Stimulated activated CD4-positive, alpha-beta T cell treated with anti-CD3 and anti-CD28 coated beads, Interleukin-4, amount 100 ng/mL, for 48 hours (primary cell): ENCODE results near the gene FAM131C.
"Not testable (repeated sequence)": the region's sequence is repeated elsewhere in the genome, so short reads cannot be mapped to it uniquely, and the experiment has no call there.

Experiments used
- DNase-seq, 2 donors: peaks; one replicate each; pipeline ENCODE4 v3.0.0-alpha.2; 2020; ENCODE audit warnings: low read depth in 2 of 2

Gene FAM131C

GRCh38 chr1:16076865-16077238, 3.4 kb upstream of the FAM131C start:
- no peak for DNase-seq

DNA sequence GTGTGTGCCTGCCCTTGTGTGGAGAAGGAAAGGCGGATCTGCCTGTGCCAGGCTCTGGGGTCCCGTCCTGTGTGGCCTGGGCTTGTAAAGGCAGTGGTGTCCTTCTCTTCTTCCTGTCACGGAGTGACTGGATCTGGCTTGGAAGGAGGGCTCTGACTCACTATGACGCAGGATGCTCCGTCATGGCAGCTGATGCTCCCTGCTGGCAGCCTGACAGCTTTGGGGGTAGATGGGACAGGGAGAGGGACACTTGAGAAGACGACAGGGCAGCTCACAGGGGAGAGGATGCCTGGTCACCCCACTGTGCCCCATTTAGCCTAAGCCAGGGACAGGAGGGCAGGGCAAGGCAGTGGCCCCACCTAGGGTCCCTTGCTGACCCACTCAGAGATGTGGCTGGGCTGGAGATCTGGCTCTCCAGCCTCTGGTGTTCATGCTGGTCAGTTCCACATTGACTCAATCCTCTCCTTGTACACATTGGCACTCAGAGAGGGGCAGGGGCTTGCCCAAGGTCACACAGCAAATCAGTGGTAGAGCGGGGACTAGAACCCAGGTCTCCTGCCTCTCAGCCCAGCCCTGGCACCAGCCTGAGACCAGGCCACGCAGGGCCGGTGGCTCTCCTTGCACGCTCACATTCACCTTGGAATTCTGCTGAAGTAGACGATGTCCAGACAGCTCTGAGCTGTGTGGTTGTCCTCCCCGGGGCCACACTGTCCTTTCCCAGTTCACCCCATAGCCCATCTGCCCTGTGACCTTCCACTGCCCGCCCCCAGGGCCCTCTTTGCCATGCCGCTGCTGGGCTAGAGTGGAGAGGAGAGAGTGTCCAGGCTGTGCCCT, 2.8 kb upstream of the FAM131C start:
- DNase-seq: no peak

DNA sequence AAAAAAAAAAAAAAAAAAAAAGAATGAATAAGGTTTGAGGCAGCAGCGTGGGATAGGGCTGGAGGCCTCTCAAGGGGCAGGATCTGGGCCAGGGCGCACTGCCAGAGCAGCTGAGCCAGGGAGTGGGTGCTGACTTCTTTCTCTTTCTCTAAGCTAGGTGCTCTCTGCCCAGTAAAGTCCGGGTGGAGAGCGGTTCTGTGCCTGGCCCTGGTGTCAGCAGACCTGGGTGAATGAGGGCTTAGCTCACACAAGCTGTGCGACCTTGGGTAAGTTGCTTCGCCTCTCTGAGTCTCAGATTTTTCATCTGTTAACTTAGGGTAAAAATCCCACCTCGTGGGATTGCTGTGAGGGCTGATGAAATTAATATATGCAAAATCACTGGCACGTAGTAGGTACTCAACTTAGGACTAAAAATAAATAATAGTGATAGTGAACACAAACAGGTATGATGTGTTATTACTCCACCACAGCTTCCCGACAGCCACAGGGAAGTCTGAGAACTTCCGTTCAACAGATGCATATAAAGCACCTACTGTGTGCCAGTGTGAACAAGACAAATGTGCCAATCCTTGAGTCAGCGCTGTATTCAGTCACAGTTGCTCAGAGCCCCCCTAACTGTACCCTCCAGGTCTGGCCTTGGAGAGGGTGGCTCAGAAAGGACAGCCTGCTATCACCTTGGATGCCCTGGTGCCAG, 2.0 kb upstream of the FAM131C start:
- DNase-seq: no peak

- no peak for DNase-seq
These were observed 766 bp upstream of the FAM131C start for GRCh38 chr1:16074217-16074616.

- DNase-seq: no peak
These were observed 601 bp downstream of the FAM131C start for GRCh38 chr1:16072616-16073484.

DNA sequence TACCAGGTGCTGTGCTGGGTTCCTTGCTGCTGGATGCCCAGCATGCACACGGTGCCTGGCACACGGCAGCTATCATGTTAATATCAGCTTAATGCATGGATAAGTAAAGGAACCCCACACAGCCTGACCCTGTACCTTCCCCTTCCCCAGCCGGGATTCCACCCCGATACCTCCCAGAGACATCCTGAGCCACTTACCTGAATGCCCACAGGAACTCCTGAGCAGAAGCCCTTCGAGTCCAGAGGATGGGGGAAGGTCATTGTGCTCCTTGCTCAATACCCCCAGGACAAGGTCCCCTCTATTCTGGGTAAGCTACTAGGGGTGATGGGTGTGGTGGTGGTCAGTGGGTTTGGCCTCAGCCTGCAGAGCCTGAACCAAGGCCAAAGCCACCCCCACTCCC, 1.4 kb downstream of the FAM131C start:
- no peak for DNase-seq

DNA sequence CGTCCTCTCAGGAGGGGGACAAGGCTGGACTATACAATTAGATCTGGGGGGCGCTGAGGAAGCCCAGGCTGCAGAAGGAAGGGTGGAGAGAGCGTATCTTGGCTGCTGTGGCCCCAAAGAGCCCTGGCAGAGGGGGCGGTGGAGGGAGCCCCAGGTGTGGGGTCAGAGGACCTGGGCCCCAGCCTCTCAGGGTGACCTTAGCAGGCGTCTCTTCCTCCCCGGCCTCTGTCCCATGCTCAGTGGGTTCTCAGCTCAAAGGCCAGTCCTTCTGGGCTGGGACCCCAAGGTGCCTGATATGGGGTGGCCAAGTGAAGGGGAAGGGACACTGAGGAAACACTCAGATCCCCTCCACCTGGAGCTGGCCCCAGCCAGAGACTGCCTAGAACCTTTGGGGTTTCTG, 1.8 kb downstream of the FAM131C start:
- DNase-seq: no peak

GRCh38 chr1:16070640-16071355, 2.7 kb downstream of the FAM131C start:
- DNase-seq: no peak

- no peak for DNase-seq
These were observed 4.8 kb downstream of the FAM131C start for GRCh38 chr1:16068356-16069270.

DNA sequence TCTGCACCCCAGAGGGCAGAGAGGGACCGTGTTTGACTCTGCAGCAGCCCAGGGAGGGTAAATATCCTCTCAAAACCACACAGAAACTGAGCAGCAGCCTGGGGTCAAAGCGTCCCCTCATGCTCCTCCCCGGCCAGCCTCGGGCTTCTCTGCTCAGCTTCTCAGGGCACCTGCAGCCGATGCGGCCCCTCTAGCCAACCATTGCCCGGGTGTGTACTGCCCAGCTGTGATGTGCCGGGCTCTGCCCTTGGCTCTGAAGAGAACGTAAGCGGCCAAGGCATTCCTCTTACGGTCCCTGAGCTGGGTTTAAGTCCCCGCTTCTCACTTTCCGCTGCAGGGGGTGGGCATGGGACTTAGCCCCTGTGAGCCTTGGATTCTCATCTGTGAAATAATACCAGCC, 5.5 kb downstream of the FAM131C start:
- no peak for DNase-seq

DNA sequence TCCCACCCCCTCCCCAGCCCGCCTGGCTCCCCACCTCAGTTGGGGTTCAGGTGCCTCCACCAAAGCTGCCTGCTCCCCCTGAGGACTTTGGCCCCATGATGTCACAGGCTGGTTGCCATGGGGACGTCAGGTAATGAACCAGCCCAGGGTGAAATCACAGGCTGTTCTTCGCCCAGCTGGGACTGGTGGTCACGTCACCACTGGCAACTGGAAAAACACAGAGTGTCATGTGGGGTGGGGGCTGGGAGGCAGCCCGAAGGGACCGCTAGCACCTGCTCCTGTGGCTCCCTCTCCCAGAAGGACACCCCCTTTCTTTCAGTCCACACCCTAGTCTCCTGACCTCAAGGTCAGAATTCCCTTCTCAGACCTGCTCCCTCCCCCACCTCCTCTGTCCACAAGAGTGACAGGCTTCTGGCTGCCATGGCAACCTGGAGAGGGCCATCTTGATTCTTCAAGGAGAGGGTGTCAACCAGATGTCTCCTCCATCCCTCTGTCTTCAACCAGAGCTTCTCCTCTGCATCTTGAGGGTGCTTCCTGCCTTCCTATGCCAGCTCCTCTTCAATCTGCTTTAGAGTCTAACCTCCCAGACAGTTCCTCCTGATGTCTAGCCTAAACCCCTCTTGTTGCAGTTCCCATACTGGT, 6.2 kb downstream of the FAM131C start:
- DNase-seq: no peak

DNA sequence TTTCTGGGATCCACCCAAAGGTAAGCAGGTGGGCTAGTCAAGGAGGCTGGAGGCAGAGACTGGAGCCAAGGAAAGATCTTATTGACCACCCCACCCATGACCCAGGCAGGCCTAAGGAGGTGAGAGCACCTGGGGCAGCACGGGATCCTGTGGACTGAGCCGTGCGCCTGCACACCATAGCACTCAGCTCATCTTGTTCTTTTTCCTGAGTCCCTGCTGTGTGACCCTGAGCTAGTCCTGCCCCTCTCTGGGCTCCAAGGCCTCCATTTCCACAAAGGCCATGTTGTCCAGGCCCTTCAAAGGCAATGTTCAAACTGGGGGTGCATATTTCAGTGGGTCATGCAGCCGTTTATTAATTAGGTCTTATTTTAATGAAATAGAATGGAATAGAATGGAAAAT, 7.2 kb downstream of the FAM131C start:
- no peak for DNase-seq

- no peak for DNase-seq
These were observed 8.2 kb downstream of the FAM131C start for GRCh38 chr1:16065269-16065576.

DNA sequence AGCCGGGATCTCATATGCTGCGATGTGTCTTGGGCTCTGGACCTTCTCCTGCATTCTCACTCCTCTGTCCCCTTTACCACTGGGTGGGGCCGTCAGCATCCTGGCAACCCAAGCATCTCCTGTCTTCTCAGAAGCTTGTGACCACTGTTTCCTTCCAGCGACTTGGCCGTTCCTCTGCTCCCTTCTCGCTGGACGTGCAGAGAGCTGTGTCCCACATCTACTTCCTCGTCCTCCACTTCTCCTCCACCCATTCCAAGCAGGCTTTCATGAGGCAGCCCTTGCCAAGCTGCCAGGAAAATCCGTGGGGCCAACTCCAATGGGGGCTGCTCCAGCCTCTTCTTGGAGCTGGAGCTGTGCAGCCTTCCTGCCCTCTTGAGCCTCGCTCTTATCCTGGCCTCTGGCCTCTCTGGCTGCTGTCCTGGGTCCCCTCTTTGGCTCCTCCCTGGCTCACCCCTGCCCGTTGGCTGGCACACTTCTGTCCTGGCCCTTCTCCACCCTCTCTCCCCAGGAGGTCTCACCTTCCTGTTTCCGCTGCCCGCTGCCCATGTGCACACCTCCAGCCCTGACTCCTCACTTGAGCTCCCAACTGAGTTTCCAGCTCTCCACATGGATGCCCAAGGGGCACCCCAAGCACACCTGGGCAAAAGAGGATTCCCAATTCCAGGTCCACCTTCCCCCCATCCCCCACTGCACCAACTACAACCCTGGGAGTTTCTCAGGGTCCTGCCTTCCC, 8.7 kb downstream of the FAM131C start:
- DNase-seq: no peak

DNA sequence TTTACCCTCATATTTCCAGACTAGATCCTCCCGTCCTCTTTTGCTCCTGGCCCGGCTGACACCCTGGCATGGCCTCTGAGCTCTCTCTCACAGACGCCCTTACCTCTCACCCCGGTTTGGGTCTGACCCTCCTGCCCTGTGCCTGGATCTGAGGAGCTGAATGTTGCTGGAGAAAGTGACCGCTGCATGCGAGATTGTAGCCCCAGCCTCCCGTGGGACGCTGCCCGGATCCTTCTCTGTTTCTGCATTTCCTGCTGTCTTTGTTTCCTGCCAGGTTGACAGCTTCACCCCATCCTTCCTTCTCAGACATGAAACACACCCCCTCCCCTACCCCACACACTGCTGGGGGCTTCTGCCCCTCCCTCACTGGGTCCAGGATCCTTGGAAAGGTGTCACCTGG, 9.5 kb downstream of the FAM131C start:
- DNase-seq: no peak

DNA sequence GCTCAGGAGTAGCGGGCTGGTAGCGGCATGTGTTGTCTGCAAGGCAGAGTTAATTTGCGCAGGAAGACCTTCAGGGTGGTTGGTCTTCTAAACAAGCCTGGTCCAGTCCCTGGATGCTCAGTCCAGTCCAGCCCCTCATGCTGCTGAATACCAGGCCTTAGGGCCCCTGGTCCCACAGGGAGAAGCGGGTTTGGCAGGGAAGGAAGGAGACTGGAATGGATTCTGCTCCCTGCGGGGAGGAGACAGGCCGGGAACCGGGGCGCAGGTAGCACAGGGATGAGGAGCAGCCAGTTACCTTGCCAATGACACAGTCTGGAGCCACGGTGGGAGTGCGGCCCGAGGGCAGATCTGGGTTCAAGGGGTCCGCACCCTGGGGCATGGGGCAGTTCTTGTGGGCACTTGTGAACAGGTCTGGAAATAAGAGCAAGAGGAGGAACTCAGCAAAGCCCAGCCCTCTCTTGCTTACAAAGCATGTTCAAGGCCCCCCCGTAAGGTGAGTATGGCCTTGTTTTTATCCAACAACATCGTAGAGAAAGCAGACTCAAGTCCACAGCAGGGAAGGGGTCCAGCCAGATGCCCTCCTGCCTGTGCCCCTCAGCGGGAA, 10.1 kb downstream of the FAM131C start:
- no peak for DNase-seq

DNA sequence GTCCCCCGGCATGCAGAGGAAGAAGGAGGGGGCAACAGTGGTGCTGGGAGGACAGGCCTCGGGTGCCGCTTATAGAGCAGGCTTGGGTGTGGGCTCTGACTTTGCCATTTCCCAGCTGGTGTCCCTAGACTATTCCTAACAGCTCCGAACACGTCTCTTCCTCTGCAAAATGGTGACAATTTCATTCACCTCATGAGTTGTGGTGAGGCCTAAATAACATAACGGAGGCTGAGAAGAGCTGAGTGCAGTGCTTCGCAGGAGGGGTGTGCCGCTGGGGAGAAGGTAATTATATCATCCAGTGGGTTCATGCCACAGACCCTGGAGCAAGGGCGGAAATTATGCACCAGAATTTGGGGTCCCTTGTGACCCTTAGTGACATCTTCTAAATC, 10.8 kb downstream of the FAM131C start:
- DNase-seq: not testable (repeated sequence)

- DNase-seq: not testable (repeated sequence)
These were observed 11.3 kb downstream of the FAM131C start for GRCh38 chr1:16061989-16062686.

DNA sequence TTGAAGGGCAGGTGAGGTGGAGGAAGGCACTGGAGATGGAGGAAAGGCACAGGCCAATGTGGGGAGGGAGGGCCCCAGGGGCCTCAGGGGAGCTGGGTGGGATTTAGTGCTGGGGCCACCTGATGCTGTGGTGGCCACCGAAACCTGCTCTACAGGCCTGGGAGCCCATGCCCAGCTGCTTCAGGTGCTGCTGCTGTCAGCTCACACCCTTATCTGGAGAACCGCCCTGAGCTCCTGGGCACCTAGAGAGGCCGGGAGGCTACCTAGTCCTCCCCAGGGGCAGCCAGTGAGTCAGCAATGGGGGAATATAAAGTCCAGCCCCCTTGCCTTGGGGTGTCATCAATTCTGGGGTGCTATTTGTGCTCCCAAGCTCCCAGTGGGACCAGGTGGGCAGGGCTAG, 12.2 kb downstream of the FAM131C start:
- DNase-seq: no peak
